Gastrocnemius medialis (tissue), 4 donors: ENCODE data around the gene GPR173.

Experiments
- CTCF ChIP-seq, 5 experiments: fragments of 450-650 bp in 3 of 5; fragments of 200-600 bp in 2 of 5; sonication (generic) in 2 of 5; IDR thresholded peaks in 4 of 5; conservative IDR thresholded peaks in 1 of 5; 1 replicate in 4 of 5; 2 replicates in 1 of 5; pipeline ENCODE4 v1.5.1; 2016 to 2019; ENCODE audit warnings: antibody characterized with exemption in 5 of 5, mild to moderate bottlenecking in 3 of 5, moderate library complexity in 3 of 5
- POLR2A ChIP-seq, 2 donors: fragments of 450-650 bp; IDR thresholded peaks; one replicate each; pipeline ENCODE4 v1.6.1; 2017; ENCODE audit warnings: antibody characterized with exemption in 2 of 2, mild to moderate bottlenecking in 2 of 2, moderate library complexity in 2 of 2

GRCh38 chrX:53122013-53122412 lies 73.4 kb downstream of the GPR173 start:
- TF ChIP-seq POLR2A (IDR thresholded peaks at IDR 0.05), result no peak
- no peak for TF ChIP-seq CTCF (IDR thresholded peaks at IDR 0.05 in 4 of 5, conservative IDR thresholded peaks at IDR 0.05 in 1 of 5)
